HUDEP-2 (cell line): ENCODE measurements around the gene FOXI3.

Experiments used
- DNase-seq, 76 experiments: peaks; one replicate each; lab custom pipeline; 2025; ENCODE audit not compliant: unreplicated experiment in 76 of 76; lab: John Stamatoyannopoulos, UW

FOXI3 gene

DNA sequence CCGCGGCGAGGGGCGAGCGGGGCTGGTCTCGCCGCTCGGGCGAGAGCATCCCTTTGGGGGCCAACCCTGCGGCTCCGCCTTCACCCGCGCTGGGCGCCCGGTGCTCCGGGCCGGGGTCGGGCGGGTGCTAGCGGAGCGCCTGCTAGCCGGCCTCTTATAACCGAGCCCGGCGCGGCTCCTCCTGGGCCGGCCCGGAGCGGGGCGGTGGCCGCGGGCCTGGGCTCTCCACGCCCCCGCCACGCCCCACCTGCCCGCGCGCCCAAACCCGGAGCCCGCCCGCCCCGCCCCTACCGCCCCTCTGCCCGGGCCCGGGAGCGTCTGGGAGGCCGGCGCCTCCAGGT is at the start of gene FOXI3:
FOXI3 (minus strand) TSS at position 129 of the 341 bp plus-strand sequence. CDS start 158 bp downstream, outside the sequence.
- no peak for DNase-seq

DNA sequence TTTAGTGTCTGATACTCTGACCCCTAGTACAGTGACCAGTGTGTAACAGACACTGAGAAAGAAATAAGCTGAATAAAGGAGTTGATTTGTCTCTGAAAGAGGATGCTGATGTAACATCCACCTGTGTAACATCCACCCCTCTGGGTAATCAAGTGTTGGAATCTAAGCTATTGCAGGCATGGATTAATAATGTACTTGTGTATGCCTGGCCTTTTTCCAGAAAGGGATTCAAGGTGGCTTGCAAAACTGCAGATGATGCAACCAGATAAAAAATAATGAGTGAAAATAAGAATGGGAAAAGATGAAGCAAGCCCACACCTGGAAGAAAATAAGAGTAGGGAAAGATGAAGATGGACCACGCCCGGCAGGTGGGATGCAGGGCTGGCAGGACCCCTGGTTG is 48.2 kb upstream of the FOXI3 start:
- DNase-seq, result no peak

DNA sequence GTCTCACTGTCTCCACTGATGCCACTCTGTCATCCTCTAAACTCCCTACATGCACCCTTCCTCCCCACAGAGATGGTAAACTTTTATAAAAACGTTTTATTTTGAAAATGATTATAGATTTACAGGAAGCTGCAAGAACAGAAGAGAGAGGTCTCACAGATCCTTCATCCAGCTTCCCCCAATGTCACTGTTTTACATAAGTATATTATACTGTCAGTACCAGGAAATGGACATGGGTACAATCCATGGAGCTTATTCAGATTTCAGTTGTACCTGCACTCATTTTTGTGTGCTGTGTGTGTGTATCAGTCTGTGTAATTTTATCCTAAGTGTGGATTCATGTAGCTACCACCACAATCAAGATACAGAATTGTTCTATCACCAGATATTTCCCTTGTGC is 46.7 kb upstream of the FOXI3 start:
- DNase-seq, result no peak

DNA sequence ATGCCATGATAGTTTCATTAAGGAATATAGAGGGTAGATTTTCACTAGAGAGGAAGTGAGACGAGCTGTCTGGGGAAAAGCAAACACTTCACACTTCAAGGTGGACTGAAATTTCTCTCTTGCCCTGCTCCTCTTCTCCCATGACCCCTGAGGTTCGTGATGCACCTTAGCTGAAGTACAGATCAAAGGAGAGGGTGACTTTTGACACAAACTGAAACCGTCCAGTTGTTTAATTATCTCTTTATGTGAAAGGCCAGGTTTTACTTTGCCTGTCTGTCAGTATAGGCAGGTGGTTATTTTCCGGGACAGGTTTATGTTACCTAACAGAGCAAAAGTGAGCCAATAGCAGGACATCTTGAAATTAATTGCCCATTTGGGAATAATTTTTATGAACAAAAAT is 41.0 kb upstream of the FOXI3 start:
- no peak for DNase-seq

DNA sequence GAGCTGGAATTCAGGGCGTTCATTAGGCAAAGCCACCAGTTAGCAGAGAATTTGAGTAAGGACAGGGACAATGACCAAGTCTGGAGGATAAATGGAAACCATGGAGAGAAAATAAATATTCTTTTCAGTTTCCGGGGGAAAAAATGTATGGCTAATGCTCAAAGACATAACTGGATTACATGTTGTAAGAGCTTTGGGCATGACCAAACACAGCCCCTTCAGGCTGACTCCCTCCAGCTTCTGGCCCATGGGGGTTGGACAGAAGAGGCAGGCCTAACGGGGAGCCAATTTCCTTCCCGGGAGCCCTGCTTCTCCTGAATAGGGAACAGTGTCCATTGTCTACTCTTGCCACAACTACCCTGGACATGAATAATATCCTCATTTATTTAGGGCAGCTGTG is 39.5 kb upstream of the FOXI3 start:
- no peak for DNase-seq

DNA sequence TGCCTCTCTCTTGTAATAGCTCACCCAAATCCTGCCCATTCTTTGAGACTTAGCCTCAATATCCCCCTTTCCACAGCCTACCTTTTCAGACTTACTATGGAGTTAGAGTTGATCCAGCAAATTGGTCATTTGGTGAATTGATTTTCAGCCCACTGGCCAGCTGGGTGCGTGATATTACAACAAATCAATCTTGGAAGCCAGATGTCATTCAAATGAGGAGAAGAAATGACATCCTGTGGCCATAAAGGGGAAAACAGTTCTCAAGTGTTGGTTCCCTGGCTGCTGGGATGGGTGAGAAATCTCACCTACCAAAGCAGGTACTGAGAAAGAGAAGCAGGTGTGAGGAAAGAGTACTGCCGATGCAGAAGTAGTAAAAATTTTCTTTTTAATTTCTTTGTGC is 36.7 kb upstream of the FOXI3 start:
- no peak for DNase-seq

DNA sequence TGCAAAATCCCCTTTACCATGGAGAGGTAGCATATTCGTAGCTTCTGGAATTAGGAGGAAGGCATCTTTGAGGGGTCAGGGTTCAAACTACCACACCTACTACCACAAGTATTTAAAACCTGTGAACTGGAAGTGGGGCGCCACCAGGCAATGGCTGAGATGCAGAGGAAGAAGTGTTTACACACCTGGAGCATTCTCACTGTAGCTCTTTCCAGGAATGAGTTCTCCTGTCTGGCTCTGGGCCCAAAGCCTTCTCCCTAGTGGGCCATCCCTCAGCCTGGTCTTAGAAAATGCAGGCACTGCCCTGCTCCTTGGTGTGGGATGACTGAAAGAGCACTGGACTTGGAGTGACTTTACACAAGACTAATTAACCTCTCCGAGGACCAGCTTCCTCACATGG is 30.7 kb upstream of the FOXI3 start:
- no peak for DNase-seq

DNA sequence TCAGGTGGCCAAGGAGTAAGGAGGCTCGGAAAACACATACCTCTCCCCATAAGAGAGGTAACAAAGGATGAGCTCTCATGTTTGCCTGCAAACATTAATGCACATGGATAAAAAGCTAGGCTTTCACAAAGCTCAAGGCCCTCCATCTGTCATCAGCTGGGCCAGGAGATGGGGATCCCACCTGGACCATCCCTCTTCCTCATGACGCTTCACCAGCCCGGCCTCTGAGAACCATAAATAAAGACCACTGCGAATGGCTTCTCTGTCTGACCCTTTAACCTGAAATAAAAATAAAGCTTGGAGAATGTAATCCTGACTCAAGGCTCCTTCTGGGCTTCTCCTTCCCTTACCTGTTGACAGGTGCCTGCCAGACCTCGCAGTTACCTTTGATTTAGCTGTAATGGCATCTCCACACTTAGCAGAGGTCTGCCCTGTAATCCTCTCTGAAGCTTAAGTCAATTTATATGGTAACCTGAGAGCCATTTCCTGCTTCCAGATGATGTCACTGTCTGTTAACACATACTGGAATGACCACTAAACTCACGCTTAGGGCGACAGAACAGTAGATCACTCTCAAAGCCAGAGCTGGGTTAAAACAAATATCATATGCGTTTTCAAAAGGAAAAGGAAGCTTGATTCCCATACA is 29.3 kb upstream of the FOXI3 start:
- DNase-seq, result no peak

DNA sequence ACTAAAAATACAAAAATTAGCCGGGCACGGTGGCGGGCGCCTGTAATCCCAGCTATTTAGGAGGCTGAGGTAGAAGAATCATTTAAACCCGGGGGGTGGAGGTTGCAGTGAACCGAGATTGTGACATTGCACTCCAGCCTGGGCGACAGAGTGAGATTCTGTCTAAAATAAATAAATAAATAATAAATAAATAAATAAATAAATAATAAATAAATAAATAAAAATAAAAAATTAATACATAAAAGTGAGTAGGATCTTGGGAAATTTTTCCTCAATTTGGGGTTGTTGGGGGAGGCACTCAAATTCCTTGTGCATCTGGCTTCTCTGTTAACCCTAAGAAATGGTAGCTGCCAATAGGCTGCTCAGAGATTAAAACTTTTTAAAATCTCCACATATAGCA is 20.3 kb upstream of the FOXI3 start:
- DNase-seq, result no peak

DNA sequence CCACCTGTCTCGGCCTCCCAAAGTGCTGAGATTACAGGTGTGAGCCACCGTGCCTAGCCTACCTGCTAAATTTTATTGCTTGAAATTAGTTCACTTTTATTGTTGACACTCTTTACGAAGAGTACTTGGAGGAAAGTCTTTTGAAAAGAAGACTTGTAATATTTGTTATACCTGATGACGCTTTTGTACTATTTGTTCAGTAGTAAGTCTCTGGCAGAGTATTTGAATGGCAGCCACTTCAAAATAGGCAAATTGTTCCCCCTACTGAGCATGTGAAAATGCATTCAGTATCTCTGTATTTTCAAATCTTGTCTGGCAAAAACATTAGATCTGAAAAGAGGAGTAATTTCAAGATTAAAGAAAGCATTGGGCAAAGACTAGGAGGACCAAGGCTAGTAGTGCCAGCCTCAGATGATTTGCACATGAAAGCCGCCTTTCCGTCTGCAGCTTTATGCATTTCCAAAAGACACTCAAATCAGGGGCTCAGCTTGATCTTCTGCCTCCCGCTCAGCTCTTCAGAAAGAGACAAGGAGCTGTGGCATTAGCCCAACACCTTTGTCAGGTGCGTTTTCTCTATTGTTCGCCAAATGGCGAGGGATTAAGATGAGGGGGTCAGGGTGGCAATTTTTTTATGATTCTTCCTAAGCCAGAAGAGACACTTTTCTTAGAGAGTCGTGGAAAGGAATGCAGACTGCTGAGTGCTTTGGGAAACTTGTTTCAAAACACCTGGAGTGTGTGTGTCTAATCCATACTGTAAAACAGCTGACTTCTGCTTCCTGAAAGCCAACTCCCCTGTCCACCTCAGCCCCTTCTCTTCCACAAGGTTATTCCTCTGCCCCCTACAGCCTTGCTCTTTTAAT is 18.8 kb upstream of the FOXI3 start:
- no peak for DNase-seq

DNA sequence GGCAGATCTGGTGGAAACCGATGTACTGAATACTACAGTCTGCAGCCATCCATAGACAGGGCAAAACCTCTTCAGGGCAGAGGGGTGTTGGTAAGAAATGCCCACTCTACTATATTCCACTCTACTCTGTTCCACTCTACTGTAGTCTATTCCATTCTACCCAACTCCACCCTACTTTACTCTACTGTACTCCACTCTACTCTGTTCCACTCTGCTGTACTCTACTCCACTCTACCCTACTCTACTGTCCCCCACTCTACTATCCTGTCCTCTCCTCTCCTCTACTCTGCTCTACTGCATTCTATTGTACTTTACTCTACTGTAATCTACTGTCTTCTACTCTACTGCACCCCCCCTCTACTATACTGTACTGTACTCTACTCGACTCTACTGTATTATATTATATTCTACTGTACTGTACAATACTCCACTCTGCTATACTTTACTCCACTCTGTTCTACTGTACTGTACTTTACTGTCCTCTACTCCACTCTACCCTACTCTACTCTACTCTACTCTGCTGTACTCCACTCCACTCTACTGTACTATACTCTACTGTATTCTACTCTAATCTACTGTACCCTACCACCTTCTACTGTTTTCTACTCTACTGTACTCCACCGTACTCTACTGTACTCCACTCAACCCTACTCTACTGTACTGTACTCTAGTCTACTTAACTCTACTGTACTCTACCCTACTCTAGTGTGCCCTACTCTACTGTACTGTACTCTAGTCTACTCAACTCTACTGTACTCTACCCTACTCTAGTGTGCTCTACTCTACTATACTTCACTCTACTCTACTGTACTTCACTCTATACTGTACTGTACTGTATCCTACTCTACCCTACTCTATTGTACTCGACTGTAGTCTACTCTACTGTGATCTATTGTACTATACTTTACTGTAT is 17.0 kb upstream of the FOXI3 start:
- no peak for DNase-seq

DNA sequence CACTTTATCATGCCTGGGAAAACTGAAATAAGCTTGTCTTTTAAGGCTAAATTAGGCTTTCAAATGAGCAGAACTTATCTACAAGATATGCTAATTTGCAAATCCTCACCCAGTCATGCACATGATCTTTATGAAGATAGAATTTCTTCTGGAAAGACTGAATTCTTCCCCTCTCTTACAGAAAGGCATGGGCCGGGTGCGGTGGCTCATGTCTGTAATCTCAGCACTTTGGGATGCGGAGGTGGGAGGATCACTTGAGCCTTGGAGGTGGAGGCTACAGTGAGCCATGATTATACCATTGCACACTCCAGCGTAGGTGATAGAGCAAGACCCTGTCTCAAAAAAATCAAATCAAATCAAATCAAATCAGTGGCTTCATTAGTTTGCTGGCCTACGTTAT is 11.7 kb upstream of the FOXI3 start:
- DNase-seq, result no peak

DNA sequence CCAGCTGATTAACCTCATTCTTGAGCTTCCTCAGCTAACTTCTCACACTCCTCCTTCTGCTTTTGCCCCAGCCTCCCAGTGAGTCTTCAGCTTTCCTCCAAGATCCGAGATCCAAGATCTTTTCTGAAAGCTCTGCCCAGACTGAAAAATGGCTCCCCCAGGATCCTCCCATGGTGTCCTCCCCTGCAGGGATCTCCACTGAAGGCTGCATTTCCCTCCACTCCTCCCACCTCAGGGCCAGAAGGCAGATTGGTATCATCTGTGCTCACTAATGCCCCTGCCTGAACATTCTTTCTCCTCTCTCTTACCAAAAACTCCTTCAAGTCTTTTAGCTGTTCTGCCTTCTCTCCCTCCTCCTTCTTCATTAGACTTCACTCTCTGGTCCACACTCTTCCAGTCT is 6.1 kb upstream of the FOXI3 start:
- DNase-seq, result no peak

DNA sequence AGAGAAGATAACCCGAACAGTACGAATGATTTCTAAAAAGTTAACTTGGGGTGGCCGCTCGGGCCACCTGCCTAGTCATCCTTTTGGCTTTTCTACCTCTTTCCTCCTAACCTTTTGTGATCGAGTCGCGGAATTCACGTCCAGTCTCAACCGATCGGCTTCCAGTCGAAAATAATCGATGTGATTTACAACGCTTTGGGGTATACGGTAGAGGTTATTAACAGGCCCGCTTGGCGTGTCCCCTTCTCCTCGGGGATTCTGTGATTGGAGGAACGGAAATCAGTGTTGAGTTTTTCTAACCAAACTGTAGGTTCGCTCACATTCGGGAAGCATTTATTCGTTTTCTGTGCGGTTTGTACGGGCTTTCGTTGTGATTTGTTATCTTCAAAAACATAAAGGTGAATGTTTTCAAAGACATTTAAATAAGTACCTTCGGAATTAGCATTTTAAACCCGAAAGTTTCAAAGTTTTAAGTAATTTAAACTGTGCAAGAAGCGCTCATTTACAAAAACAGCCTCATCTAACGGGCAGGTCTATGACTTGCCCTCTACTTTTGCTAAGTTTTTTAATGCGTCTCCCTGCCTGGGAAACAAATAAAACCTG is 588 bp upstream of the FOXI3 start:
- DNase-seq, result no peak

DNA sequence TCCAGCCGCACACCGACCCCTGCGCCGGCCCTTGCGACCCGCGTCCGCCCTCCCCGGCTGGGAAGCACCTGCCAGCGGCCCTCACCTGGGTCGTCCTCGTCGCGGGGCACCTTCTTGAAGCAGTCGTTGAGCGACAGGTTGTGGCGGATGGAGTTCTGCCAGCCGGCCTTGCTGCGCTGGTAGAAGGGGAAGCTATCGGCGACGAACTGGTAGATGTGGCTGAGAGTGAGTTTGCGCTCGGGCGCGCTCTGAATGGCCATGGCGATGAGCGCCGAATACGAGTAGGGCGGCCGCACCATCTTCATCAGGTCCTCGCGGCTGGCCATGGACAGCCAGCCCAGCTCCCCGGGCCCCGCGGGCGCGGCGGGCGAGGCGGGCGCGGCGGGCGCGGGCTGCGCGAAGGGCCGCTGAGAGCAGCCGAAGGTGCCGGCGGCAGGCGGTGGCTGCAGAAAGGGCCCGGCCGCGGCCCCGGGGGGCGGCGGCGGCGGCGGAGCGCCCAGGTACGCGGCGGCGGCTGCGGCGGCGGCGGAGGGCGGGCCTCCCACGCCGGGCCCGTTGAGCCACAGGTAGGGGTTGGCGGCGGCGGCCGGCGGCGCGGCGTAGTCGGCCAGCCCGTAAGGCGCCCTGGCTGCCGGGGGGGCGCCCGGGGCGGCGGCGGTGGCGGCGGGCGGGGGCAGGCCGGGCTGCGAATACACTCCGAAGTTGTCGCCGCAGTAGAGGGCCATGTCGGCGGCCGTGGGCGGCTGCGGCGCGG is 505 bp downstream of the FOXI3 start:
- peak in 1 of 76 experiments; percentile 1 for DNase-seq

DNA sequence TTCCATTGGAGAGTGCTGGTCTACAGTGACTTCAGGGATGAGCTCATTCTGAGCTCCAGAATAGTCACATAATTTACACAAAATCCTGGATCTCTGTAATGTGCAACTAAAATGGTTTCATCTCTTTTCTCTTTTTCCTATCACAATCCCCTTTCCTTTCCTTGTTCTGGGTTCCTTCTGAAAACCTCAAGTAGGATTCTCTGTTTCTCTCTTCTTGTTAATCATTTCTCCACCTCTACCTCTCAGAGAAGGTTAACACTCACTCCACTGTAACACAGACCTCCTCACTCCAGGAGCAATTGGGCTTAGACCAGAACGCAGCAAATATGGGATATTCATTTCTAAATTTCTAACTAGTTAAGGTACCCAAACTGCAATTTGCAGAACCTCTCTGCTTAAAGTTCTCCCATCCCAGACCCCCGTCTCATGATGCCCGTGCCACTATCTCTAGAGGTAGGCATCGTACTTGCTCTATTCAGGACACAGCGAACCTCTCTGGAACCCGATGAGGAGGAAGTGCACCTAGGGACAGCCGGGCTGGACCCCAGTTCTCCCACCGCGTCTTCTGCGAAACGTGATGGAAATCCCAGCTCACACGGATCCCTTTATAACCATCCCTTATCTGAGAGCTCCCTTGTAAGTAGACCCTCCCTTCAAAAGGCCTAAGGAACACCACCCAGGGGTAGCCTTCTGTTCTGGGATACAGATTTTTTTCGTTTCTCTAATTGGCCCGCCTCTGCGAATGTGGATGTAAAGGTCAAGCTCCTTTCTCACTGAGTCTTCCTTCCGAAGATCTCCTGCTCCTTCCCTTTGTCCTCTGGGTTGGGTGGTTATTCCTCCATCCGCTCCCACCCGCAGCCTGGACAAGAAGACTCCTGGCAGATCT is 1.3 kb downstream of the FOXI3 start:
- no peak for DNase-seq

DNA sequence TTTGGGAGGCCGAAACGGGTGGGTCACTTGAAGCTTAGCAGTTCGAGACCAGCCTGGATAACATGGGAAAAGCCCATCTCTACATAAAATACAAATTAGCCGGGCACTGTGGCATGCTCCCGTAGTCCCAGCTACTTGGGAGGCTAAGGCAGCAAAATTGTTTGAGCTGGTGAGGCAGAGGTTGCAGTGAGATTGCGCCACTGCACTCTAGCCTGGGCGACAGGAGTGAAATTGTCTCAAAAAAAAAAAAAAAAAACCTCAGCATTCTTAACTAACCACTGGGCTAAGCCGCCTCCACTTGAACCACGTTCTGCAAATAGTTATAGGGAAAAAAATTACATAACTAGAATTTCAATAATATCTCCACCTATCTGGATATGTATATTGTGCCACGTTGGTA is 2.3 kb downstream of the FOXI3 start:
- DNase-seq, result no peak

DNA sequence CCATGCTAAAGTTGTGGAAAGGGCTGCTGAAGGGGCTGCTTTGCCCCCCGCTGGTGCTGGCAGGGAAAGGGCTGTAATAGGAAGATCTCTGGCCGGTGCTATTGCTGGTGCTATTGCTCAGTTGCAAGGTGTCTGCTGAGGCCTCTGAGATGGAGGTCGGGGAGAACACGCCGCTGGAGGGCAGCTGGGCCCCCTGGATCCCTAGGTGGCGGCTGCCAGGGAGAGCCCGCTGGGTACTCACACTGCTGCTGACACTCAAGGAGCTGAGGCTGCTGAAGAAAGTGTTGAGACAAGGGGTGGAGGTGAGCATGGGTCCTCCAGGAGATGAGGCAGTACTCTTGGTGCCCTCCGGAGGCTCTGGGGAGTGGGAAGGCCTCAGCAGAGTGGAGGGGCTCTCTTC is 4.2 kb downstream of the FOXI3 start:
- no peak for DNase-seq

DNA sequence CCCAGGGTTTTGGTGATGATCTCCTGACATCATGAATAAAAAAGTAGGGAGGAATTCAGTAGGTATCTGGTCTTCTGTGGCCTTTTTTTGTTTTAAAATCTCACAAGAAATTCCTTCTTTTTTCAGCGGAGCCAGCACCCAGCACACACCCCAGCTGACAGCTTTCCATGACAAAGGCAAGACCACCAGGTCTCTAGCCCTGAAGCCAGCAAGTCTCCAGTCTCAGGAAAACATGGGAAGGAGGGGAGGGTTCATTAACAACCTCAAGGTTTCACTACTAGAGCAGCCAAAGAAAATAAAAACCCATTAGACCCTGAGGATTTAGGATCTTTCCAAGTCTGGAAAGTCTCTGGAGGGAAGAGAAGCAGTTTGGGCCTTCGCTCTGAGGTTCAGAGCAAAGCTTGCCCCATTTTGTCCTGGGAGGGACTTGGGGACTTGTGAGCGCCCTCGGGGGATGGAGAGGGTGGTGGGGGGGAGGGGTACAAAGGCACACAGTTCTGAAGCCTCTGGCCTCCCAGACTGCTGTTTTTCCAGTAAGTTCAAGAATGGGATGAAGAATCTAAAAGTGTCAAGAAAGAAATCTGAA is 9.0 kb downstream of the FOXI3 start:
- DNase-seq, result no peak
